Esophagus squamous epithelium (tissue), 5 donors: ENCODE results near the gene SELENOM. TPM values are rescaled to one million over a fixed set of nuclear protein-coding genes. Genes with fewer than 3 reads are reported as not detected.

ENCODE experiments used
- DNase-seq: peaks from one replicate; lab custom pipeline; 2025; lab: John Stamatoyannopoulos, UW
- H3K27ac ChIP-seq, 4 donors: fragments of 200-600 bp; sonication (generic); one replicate each; pipeline ENCODE4 v1.5.1; 2016 to 2019; ENCODE audit warnings: mild to moderate bottlenecking in 1 of 4
- H3K27me3 ChIP-seq, 4 donors: fragments of 200-600 bp; sonication (generic); 1 replicate in 3 of 4; 2 replicates in 1 of 4; pipeline versions ENCODE4 v1.5.1 to v1.6.0; 2017 to 2021; ENCODE audit warnings: antibody characterized with exemption in 1 of 4
- H3K36me3 ChIP-seq, 3 donors: fragments of 200-600 bp; sonication (generic); one replicate each; pipeline ENCODE4 v1.5.1; 2016 to 2019
- H3K4me1 ChIP-seq, 3 donors: fragments of 200-600 bp; sonication (generic); one replicate each; pipeline ENCODE4 v1.5.1; 2017 to 2019
- H3K4me3 ChIP-seq, 4 donors: fragments of 200-600 bp; sonication (generic); 1 replicate in 3 of 4; 2 replicates in 1 of 4; pipeline ENCODE4 v1.5.1; 2016 to 2019; ENCODE audit warnings: mild to moderate bottlenecking in 2 of 4, moderate library complexity in 1 of 4
- H3K9me3 ChIP-seq, 3 donors: fragments of 200-600 bp; sonication (generic); one replicate each; pipeline ENCODE4 v1.5.1; 2016 to 2019
- CTCF ChIP-seq, 6 experiments: fragments of 450-650 bp in 4 of 6; fragments of 200-600 bp in 2 of 6; sonication (generic) in 2 of 6; IDR thresholded peaks; one replicate each; pipeline ENCODE4 v1.5.1; 2016 to 2019; ENCODE audit warnings: antibody characterized with exemption in 6 of 6, mild to moderate bottlenecking in 4 of 6, moderate library complexity in 4 of 6
- POLR2A ChIP-seq, 4 donors: fragments of 450-650 bp; IDR thresholded peaks; one replicate each; pipeline ENCODE4 v1.6.1; 2017; ENCODE audit warnings: antibody characterized with exemption in 4 of 4, mild to moderate bottlenecking in 4 of 4, moderate library complexity in 3 of 4
- WGBS, 2 donors: methylation state at CpG; one replicate each; pipeline ENCODE4 v1.1.5; 2018; 5-methylcytosine and 5-hydroxymethylcytosine counted together
- intact Hi-C: fragments of 100-400 bp; cut with DNase I; formaldehyde crosslinking; loops from one replicate; pipeline ENCODE4 v1.15.0; 2022
- total RNA-seq, 4 donors: library from RNA; depleted of rRNA; stranded (reverse); fragments of >200 nt; gene quantifications; one replicate each; pipeline ENCODE4 v1.1.0, GENCODE V29; 2016
- donor health status: DM: yes; HTN: yes; CAD: no.

SELENOM gene
- total RNA-seq, 4 donors from 2014 or later, result 13.3 to 291 (median 67.6) TPM

- Histone ChIP-seq H3K27me3 (peaks cover 0 to 14% (median 0%) of the 10 kb centered on the region in 4 donors), H3K4me1 (peaks cover under 1 to 44% (median 10%) of the 10 kb centered on the region in 3 donors), H3K36me3 (peaks cover 0 to 18% (median 0%) of the 10 kb centered on the region in 3 donors), H3K27ac (no peak overlapping the region), H3K9me3 (no peaks in the 10 kb centered on the region), H3K4me3 (no peak overlapping the region)
- intact Hi-C loops, result no loop called here
- no peak for DNase-seq
- 87 to 91% methylated on average over 2 to 3 of the region's 6 CpGs for WGBS, 2 donors
- no peak for TF ChIP-seq POLR2A (IDR thresholded peaks at IDR 0.05)
- no peak for TF ChIP-seq CTCF (IDR thresholded peaks at IDR 0.05)
Observed at GRCh38 chr22:31135706-31136105, 28.3 kb upstream of the SELENOM start.

- no peak for DNase-seq
- Histone ChIP-seq H3K4me3 (no peak overlapping the region), H3K27me3 (peaks cover 0 to 10% (median 0%) of the 10 kb centered on the region in 4 donors), H3K27ac (no peak overlapping the region), H3K9me3 (no peaks in the 10 kb centered on the region), H3K36me3 (peaks cover 0 to 18% (median 0%) of the 10 kb centered on the region in 3 donors), H3K4me1 (peaks cover 0 to 33% (median 4%) of the 10 kb centered on the region in 3 donors)
- TF ChIP-seq POLR2A (IDR thresholded peaks at IDR 0.05) (no peak), CTCF (IDR thresholded peaks at IDR 0.05) (no peak)
- intact Hi-C loops, result no loop called here
- WGBS, 2 donors, result 82 to 86% methylated on average over 3 to 4 of the region's 4 CpGs
Observed at GRCh38 chr22:31134688-31135087, 27.3 kb upstream of the SELENOM start.

- H3K4me3 ChIP-seq, result no peak overlapping the region
- intact Hi-C loops, result no loop called here
- H3K27ac ChIP-seq, result no peak overlapping the region
- peaks cover 0 to 3% (median 0%) of the 10 kb centered on the region in 4 donors for H3K27me3 ChIP-seq
- H3K4me1 ChIP-seq, result peaks cover 0 to 26% (median 4%) of the 10 kb centered on the region in 3 donors
- no CpG with 5 or more reads among the region's 19 CpGs for WGBS, 2 donors
- DNase-seq, result no peak
- peaks cover 0 to 18% (median 0%) of the 10 kb centered on the region in 3 donors for H3K36me3 ChIP-seq
- TF ChIP-seq POLR2A (IDR thresholded peaks at IDR 0.05) (no peak), CTCF (IDR thresholded peaks at IDR 0.05) (no peak)
- H3K9me3 ChIP-seq, result no peaks in the 10 kb centered on the region
Observed at GRCh38 chr22:31133911-31134310, 26.5 kb upstream of the SELENOM start.

- no peak for DNase-seq
- Histone ChIP-seq H3K36me3 (peaks cover 0 to 8% (median 0%) of the 10 kb centered on the region in 3 donors), H3K27ac (no peak overlapping the region), H3K9me3 (no peaks in the 10 kb centered on the region), H3K4me1 (peaks cover 0 to 23% (median 4%) of the 10 kb centered on the region in 3 donors), H3K27me3 (no peaks in the 10 kb centered on the region), H3K4me3 (no peak overlapping the region)
- WGBS, 2 donors, result 91 to 100% methylated on average over 1 to 2 of the region's 2 CpGs
- intact Hi-C loops, result no loop called here
- TF ChIP-seq POLR2A (IDR thresholded peaks at IDR 0.05), result no peak
- TF ChIP-seq CTCF (IDR thresholded peaks at IDR 0.05), result no peak
Observed at GRCh38 chr22:31130873-31131272, 23.5 kb upstream of the SELENOM start.

- H3K27ac ChIP-seq, result no peak overlapping the region
- no peak overlapping the region for H3K4me3 ChIP-seq
- intact Hi-C loops, result no loop called here
- H3K9me3 ChIP-seq, result no peaks in the 10 kb centered on the region
- H3K36me3 ChIP-seq, result no peaks in the 10 kb centered on the region
- no peak for DNase-seq
- peaks cover 0 to 28% (median 8%) of the 10 kb centered on the region in 3 donors for H3K4me1 ChIP-seq
- 65 to 93% methylated on average over 2 to 5 of the region's 7 CpGs for WGBS, 2 donors
- H3K27me3 ChIP-seq, result no peaks in the 10 kb centered on the region
- TF ChIP-seq CTCF (IDR thresholded peaks at IDR 0.05) (no peak), POLR2A (IDR thresholded peaks at IDR 0.05) (no peak)
Observed at GRCh38 chr22:31128156-31128555, 20.8 kb upstream of the SELENOM start.
